ENCODE results near the gene USP40.

DNA sequence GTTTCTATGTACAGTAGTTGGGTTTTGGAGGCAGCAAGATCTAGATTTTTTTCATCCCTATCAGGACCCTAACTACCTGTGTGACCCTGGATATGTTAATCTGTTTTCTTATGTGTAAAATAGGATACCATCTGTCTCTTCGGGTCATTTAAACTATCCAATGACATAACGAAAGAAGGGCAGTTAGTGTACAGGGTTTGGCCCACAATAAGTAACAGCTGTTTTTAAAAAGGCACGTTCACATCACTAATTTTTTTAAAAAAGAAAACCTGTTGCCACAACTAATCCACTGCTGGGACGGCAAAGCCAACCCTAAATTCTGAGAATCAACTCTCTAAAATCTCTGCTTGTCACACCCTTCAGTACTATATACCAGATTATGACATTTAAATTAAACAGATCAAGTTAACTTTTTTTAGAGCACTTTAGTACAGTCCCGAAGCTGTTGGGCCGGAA is 869 bp downstream of the USP40 start:
- TF ChIP-seq, protein P1, sequence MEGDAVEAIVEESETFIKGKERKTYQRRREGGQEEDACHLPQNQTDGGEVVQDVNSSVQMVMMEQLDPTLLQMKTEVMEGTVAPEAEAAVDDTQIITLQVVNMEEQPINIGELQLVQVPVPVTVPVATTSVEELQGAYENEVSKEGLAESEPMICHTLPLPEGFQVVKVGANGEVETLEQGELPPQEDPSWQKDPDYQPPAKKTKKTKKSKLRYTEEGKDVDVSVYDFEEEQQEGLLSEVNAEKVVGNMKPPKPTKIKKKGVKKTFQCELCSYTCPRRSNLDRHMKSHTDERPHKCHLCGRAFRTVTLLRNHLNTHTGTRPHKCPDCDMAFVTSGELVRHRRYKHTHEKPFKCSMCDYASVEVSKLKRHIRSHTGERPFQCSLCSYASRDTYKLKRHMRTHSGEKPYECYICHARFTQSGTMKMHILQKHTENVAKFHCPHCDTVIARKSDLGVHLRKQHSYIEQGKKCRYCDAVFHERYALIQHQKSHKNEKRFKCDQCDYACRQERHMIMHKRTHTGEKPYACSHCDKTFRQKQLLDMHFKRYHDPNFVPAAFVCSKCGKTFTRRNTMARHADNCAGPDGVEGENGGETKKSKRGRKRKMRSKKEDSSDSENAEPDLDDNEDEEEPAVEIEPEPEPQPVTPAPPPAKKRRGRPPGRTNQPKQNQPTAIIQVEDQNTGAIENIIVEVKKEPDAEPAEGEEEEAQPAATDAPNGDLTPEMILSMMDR (conservative IDR thresholded peaks at IDR 0.05) = no peak
- TF ChIP-seq EZH2 (IDR thresholded peaks at IDR 0.05; ENCODE audit: low read depth) = no peak

Measured in PC-9 (cell line).